DOHH2 (cell line): ENCODE measurements around the gene EPN2.

Source experiments
- H3F3A ChIP-seq: fragments of 200-600 bp; sonication (generic), shearing (Covaris generic); 2 replicates; pipeline ENCODE4 v1.6.0; 2016; ENCODE audit warnings: antibody characterized with exemption, mild to moderate bottlenecking; ENCODE audit not compliant: control insufficient read depth, insufficient read depth
- H3K27ac ChIP-seq: fragments of 200-600 bp; sonication (generic); 2 replicates; pipeline ENCODE4 v1.5.1; 2014; ENCODE audit warnings: low read depth, mild to moderate bottlenecking, low read length, moderate library complexity
- H3K27me3 ChIP-seq: fragments of 200-600 bp; sonication (generic); 2 replicates; pipeline ENCODE4 v1.6.1; 2014; ENCODE audit warnings: mild to moderate bottlenecking, low read length, mixed read lengths; ENCODE audit not compliant: control insufficient read depth
- H3K36me3 ChIP-seq: fragments of 200-600 bp; sonication (generic); 2 replicates; pipeline ENCODE4 v1.6.1; 2014; ENCODE audit warnings: mild to moderate bottlenecking, low read length, moderate library complexity, mixed read lengths; ENCODE audit not compliant: control insufficient read depth
- H3K4me1 ChIP-seq: fragments of 200-600 bp; sonication (generic); 2 replicates; pipeline ENCODE4 v1.6.1; 2014; ENCODE audit warnings: mild to moderate bottlenecking, low read length, mixed read lengths; ENCODE audit not compliant: control insufficient read depth
- H3K4me2 ChIP-seq: fragments of 200-600 bp; sonication (generic); 2 replicates; pipeline ENCODE4 v1.6.0; 2014; ENCODE audit warnings: mild to moderate bottlenecking, low read length, moderate library complexity
- H3K4me3 ChIP-seq: fragments of 200-600 bp; sonication (generic); 2 replicates; pipeline ENCODE4 v1.5.1; 2014; ENCODE audit warnings: mild to moderate bottlenecking, low read length, mixed read lengths
- H3K79me2 ChIP-seq: fragments of 200-600 bp; sonication (generic); 2 replicates; pipeline ENCODE4 v1.6.1; 2014; ENCODE audit warnings: mild to moderate bottlenecking, low read length, mixed read lengths; ENCODE audit not compliant: control insufficient read depth
- H3K9me2 ChIP-seq: fragments of 200-600 bp; sonication (generic); replicated peaks from 2 replicates; pipeline ENCODE4 v1.6.1; 2014; ENCODE audit warnings: mild to moderate bottlenecking, low read length, mixed read lengths; ENCODE audit not compliant: control insufficient read depth
- H3K9me3 ChIP-seq: fragments of 200-600 bp; sonication (generic); 2 replicates; pipeline ENCODE4 v1.6.1; 2014; ENCODE audit warnings: antibody characterized with exemption, low read length, mixed read lengths; ENCODE audit not compliant: control insufficient read depth, insufficient read depth
- H4K20me1 ChIP-seq: fragments of 200-600 bp; sonication (generic); 2 replicates; pipeline ENCODE4 v1.6.0; 2014; ENCODE audit warnings: low read depth, mild to moderate bottlenecking, antibody characterized with exemption, low read length, moderate library complexity; ENCODE audit not compliant: control insufficient read depth, insufficient read depth
- EZH2phosphoT487 ChIP-seq: fragments of 200-600 bp; sonication (generic); IDR thresholded peaks from 2 replicates; pipeline ENCODE4 v1.6.1; 2017; ENCODE audit warnings: borderline replicate concordance, mild to moderate bottlenecking, antibody characterized with exemption, low read length, moderate library complexity, mixed read lengths
- TF ChIP-seq, protein P1 (sequence below): fragments of 200-600 bp; sonication (generic); IDR thresholded peaks from one replicate; pipeline ENCODE4 v1.5.1; 2014; ENCODE audit warnings: antibody characterized with exemption, mild to moderate bottlenecking, low read depth, low read length; ENCODE audit not compliant: poor library complexity, severe bottlenecking

EPN2 gene

DNA sequence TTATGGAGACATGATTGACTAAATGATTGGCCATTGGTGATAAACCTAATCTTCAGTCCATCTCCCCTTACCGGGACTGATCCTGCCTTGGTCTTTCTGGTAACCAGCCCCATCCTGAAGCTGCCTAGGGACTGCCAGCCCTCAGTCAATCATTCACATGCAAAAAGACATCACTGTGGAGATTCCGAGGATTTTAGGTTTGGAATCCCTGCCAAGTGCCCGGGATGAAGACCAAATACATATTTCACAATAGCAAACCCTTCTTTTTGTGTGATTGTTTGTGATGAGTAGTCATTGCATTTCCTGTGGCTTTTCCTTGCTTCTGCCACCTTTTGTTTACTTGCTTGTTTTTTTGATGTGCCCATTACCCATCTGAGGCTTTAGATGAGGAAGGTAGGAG, 44.0 kb downstream of the EPN2 start:
- H4K20me1 ChIP-seq: peaks cover 13% of the 10 kb centered on the region
- TF ChIP-seq, protein P1, sequence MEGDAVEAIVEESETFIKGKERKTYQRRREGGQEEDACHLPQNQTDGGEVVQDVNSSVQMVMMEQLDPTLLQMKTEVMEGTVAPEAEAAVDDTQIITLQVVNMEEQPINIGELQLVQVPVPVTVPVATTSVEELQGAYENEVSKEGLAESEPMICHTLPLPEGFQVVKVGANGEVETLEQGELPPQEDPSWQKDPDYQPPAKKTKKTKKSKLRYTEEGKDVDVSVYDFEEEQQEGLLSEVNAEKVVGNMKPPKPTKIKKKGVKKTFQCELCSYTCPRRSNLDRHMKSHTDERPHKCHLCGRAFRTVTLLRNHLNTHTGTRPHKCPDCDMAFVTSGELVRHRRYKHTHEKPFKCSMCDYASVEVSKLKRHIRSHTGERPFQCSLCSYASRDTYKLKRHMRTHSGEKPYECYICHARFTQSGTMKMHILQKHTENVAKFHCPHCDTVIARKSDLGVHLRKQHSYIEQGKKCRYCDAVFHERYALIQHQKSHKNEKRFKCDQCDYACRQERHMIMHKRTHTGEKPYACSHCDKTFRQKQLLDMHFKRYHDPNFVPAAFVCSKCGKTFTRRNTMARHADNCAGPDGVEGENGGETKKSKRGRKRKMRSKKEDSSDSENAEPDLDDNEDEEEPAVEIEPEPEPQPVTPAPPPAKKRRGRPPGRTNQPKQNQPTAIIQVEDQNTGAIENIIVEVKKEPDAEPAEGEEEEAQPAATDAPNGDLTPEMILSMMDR: no peak
- no peak for TF ChIP-seq EZH2phosphoT487
- no peak overlapping the region for H3K4me3 ChIP-seq
- no peak overlapping the region for H3K4me2 ChIP-seq
- peaks cover 43% of the 10 kb centered on the region for H3K27me3 ChIP-seq
- H3K36me3 ChIP-seq: no peaks in the 10 kb centered on the region
- H3K79me2 ChIP-seq: no peaks in the 10 kb centered on the region
- H3F3A ChIP-seq: peaks cover 10% of the 10 kb centered on the region
- H3K27ac ChIP-seq: no peak overlapping the region
- H3K4me1 ChIP-seq: peaks cover 17% of the 10 kb centered on the region
- H3K9me3 ChIP-seq: no peaks in the 10 kb centered on the region
- H3K9me2 ChIP-seq: no peaks in the 10 kb centered on the region

DNA sequence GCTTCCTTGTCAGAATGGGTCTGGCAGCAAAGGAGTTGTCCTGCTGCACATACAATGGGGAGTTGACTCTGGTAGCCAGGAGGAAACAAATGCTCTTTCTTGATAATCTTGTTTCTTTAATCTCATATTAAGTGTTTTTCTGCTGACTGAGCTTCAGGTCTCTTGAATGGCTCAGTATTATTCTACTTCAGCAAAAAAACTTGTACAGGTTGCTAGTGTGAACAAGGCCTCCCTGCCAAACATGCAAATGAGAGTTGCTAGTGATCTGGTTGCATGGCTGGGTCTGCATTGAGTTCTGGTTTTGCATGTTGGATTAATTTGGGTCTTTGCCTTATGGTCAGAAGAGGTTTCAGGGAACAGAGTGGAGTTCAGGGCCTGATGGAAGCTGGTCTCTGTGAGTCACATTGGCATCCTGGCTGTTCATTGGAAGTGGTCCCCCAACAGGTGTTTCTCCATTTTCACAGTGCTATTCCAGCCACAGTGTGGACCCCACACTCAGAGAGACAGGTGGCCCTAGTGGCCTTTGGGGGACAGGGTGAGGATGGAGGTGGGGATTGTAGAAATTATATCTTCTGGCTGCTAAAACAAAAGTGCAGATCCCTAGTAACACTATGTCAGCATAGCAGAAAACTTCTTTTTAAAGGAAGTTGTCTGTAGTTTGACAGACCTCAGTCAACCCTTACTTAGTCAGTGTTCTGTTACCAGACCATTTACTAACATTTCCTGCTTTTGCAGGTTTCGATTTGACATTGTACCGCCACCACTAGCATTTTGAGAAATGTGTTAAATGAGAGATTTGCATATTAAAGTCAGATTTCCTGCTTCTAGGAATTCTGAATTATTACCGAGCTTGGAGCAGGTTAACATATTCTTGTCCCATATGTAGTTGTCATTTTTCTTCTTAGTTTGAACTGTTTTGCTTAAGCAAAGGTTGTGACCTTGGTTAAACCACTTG, 47.1 kb downstream of the EPN2 start:
- no peak overlapping the region for H3K4me3 ChIP-seq
- no peaks in the 10 kb centered on the region for H3K9me2 ChIP-seq
- H3K4me2 ChIP-seq: peak overlapping the region; percentile 28
- H3K27me3 ChIP-seq: peaks cover 68% of the 10 kb centered on the region
- peaks cover 17% of the 10 kb centered on the region for H3K4me1 ChIP-seq
- peaks cover 18% of the 10 kb centered on the region for H4K20me1 ChIP-seq
- no peaks in the 10 kb centered on the region for H3K36me3 ChIP-seq
- H3F3A ChIP-seq: peaks cover 10% of the 10 kb centered on the region
- TF ChIP-seq EZH2phosphoT487: no peak
- TF ChIP-seq, protein P1: no peak
- no peaks in the 10 kb centered on the region for H3K9me3 ChIP-seq
- no peaks in the 10 kb centered on the region for H3K79me2 ChIP-seq
- no peak overlapping the region for H3K27ac ChIP-seq

DNA sequence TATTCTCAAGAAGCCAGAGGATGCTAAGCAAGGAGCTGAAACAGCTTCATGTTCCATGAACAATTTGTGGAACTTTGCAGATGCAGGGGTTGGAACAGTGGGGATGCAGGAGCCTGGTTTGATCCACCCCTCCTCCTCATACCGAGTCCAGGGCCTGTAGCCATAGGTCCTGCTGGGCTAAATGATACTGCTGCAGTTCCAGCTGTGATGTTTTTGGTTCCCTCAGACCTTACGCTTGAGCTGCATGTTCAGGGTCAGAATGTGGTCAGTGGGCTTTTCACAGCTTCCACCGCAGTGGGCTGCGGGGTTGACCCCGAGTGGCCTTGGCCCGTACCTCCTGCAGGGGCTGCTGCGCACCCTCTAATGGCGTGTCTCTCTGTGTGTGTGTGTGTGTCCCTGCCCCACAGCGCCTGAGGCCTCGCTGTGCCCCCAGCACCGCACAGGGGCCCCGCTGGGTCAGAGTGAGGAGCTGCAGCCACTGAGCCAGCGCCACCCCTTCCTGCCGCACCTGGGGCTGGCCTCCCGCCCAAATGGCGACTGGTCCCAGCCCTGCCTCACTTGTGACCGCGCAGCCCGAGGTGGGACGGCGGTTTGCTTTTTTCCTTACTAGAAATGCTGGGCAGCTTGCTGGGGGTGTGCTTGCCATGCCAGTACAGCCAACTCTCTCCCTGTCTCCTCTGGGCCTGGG, 48.2 kb downstream of the EPN2 start:
- no peak overlapping the region for H3K27ac ChIP-seq
- TF ChIP-seq, protein P1: no peak
- TF ChIP-seq EZH2phosphoT487: no peak
- peaks cover 18% of the 10 kb centered on the region for H4K20me1 ChIP-seq

More for the DNA sequence above, 48.2 kb downstream of the EPN2 start:
- Histone ChIP-seq H3K4me3 (no peak overlapping the region), H3K27me3 (peaks cover 74% of the 10 kb centered on the region), H3K9me3 (no peaks in the 10 kb centered on the region), H3K36me3 (no peaks in the 10 kb centered on the region), H3K4me1 (peaks cover 17% of the 10 kb centered on the region), H3K79me2 (no peaks in the 10 kb centered on the region), H3F3A (peaks cover 10% of the 10 kb centered on the region), H3K4me2 (no peak overlapping the region), H3K9me2 (no peaks in the 10 kb centered on the region)
